H9 (cell line): ENCODE results near the gene SMAD3. TPM values are rescaled to one million over a fixed set of nuclear protein-coding genes. Genes with fewer than 3 reads are reported as not detected.
A peak's percentile ranks its signal among the peaks of the same experiment; 100 is the strongest.

Source experiments
- DNase-seq: peaks from one replicate; pipeline ENCODE4 v3.0.0-alpha.2; 2017
- H2AFZ ChIP-seq: one replicate; pipeline ENCODE4 v1.6.1; 2013; ENCODE audit warnings: mild to moderate bottlenecking, low read length, control low read depth, moderate library complexity
- H2AK5ac ChIP-seq: 2 replicates; pipeline ENCODE4 v1.6.1; 2013; ENCODE audit warnings: low read length, control low read depth, mixed read lengths; ENCODE audit not compliant: insufficient read length
- H2BK120ac ChIP-seq: one replicate; pipeline ENCODE4 v1.6.1; 2013; ENCODE audit warnings: low read depth, mild to moderate bottlenecking, low read length, control low read depth, inconsistent platforms; ENCODE audit not compliant: poor library complexity, severe bottlenecking
- H2BK12ac ChIP-seq: 2 replicates; pipeline ENCODE4 v1.6.1; 2013; ENCODE audit warnings: low read length, control low read depth, mixed read lengths, low read depth; ENCODE audit not compliant: insufficient read length
- H2BK15ac ChIP-seq: 2 replicates; pipeline ENCODE4 v1.6.1; 2013; ENCODE audit warnings: low read depth, low read length, control low read depth
- H2BK20ac ChIP-seq: one replicate; pipeline ENCODE4 v1.6.1; 2013; ENCODE audit warnings: low read depth, mild to moderate bottlenecking, low read length, control low read depth, inconsistent platforms; ENCODE audit not compliant: poor library complexity, severe bottlenecking
- H2BK5ac ChIP-seq: 2 replicates; pipeline ENCODE4 v1.6.1; 2013; ENCODE audit warnings: low read length, control low read depth, mixed read lengths; ENCODE audit not compliant: insufficient read length
- H3K14ac ChIP-seq: 2 replicates; pipeline ENCODE4 v1.6.1; 2013; ENCODE audit warnings: low read length, control low read depth; ENCODE audit not compliant: insufficient read depth
- H3K18ac ChIP-seq: 2 replicates; pipeline ENCODE4 v1.6.1; 2013; ENCODE audit warnings: low read depth, mild to moderate bottlenecking, mixed read lengths, low read length, control low read depth; ENCODE audit not compliant: insufficient read length
- H3K23ac ChIP-seq: 2 replicates; pipeline ENCODE4 v1.6.1; 2013; ENCODE audit warnings: low read length, control low read depth, mixed read lengths, low read depth; ENCODE audit not compliant: insufficient read length
- H3K23me2 ChIP-seq: 2 replicates; pipeline ENCODE4 v1.6.1; 2013; ENCODE audit warnings: low read depth, mild to moderate bottlenecking, mixed read lengths, low read length, control low read depth; ENCODE audit not compliant: insufficient read length, poor library complexity, severe bottlenecking
- H3K27ac ChIP-seq: 2 replicates; pipeline ENCODE4 v1.5.1; 2013; ENCODE audit warnings: low read length, control low read depth, mixed read lengths, low read depth; ENCODE audit not compliant: insufficient read length
- H3K27me3 ChIP-seq: 2 replicates; pipeline ENCODE4 v1.6.1; 2013; ENCODE audit warnings: low read length, control low read depth, inconsistent platforms; ENCODE audit not compliant: insufficient read depth
- H3K4ac ChIP-seq: 2 replicates; pipeline ENCODE4 v1.6.1; 2013; ENCODE audit warnings: low read depth, mild to moderate bottlenecking, control low read depth, inconsistent platforms, low read length, moderate library complexity
- H3K4me1 ChIP-seq: 2 replicates; pipeline ENCODE4 v1.6.1; 2013; ENCODE audit warnings: low read length, control low read depth, inconsistent platforms; ENCODE audit not compliant: insufficient read depth
- H3K4me2 ChIP-seq: 2 replicates; pipeline ENCODE4 v1.6.1; 2013; ENCODE audit warnings: low read length, control low read depth, mixed read lengths; ENCODE audit not compliant: insufficient read length, insufficient read depth
- H3K56ac ChIP-seq: 2 replicates; pipeline ENCODE4 v1.6.1; 2013; ENCODE audit warnings: low read depth, mild to moderate bottlenecking, mixed read lengths, low read length, control low read depth; ENCODE audit not compliant: insufficient read length
- H3K79me1 ChIP-seq: 2 replicates; pipeline ENCODE4 v1.6.1; 2013; ENCODE audit warnings: low read depth, mild to moderate bottlenecking, moderate library complexity, low read length, control low read depth, inconsistent platforms; ENCODE audit not compliant: insufficient read depth, poor library complexity, severe bottlenecking
- H3K79me2 ChIP-seq: 2 replicates; pipeline ENCODE4 v1.6.1; 2013; ENCODE audit warnings: low read length, control low read depth, inconsistent platforms; ENCODE audit not compliant: insufficient read depth
- H3K9ac ChIP-seq: 2 replicates; pipeline ENCODE4 v1.6.1; 2013; ENCODE audit warnings: low read length, control low read depth, mixed read lengths; ENCODE audit not compliant: insufficient read length; ENCODE audit errors: extremely low read depth
- H3K9me3 ChIP-seq: one replicate; pipeline ENCODE4 v1.6.1; 2013; ENCODE audit warnings: low read depth, low read length, inconsistent platforms; ENCODE audit not compliant: control insufficient read depth
- H3T11ph ChIP-seq: one replicate; pipeline ENCODE4 v1.6.1; 2013; ENCODE audit warnings: mild to moderate bottlenecking, low read length, control low read depth, inconsistent platforms
- H4K20me1 ChIP-seq: one replicate; pipeline ENCODE4 v1.6.1; 2013; ENCODE audit not compliant: control insufficient read depth, insufficient read length, insufficient read depth
- H4K5ac ChIP-seq: 2 replicates; pipeline ENCODE4 v1.6.1; 2013; ENCODE audit warnings: low read depth, mild to moderate bottlenecking, mixed read lengths, low read length, control low read depth; ENCODE audit not compliant: insufficient read length
- H4K8ac ChIP-seq: replicated peaks from 2 replicates; pipeline ENCODE4 v1.6.1; 2013; ENCODE audit warnings: low read length, control low read depth, mixed read lengths, low read depth; ENCODE audit not compliant: insufficient read length
- H4K91ac ChIP-seq: 2 replicates; pipeline ENCODE4 v1.6.1; 2013; ENCODE audit warnings: low read depth, mild to moderate bottlenecking, moderate library complexity, mixed read lengths, low read length, control low read depth; ENCODE audit not compliant: insufficient read length
- H3K27ac Mint-ChIP-seq, 3 experiments: 2 replicates in 2 of 3; 3 replicates in 1 of 3; pipeline ENCODE4 v1.8.0; 2020 to 2021; ENCODE audit warnings: mixed read lengths in 3 of 3, mild to moderate bottlenecking in 1 of 3, moderate library complexity in 1 of 3
- H3K27me3 Mint-ChIP-seq: 2 replicates; pipeline ENCODE4 v1.8.0; 2021; ENCODE audit warnings: low read depth, mild to moderate bottlenecking, moderate library complexity, mixed read lengths
- H3K36me3 Mint-ChIP-seq, 3 experiments: 2 replicates in 2 of 3; 3 replicates in 1 of 3; pipeline ENCODE4 v1.8.0; 2020 to 2021; ENCODE audit warnings: low read depth in 3 of 3, mixed read lengths in 3 of 3; ENCODE audit not compliant: insufficient read depth in 1 of 3
- H3K4me1 Mint-ChIP-seq, 2 experiments: 2 replicates each; pipeline ENCODE4 v1.8.0; 2020; ENCODE audit warnings: mixed read lengths in 2 of 2
- H3K4me3 Mint-ChIP-seq, 2 experiments: 2 replicates in 1 of 2; 3 replicates in 1 of 2; pipeline ENCODE4 v1.8.0; 2020 to 2021; ENCODE audit warnings: mild to moderate bottlenecking in 2 of 2, mixed read lengths in 2 of 2, moderate library complexity in 1 of 2
- H3K9me3 Mint-ChIP-seq, 2 experiments: 2 replicates in 1 of 2; 3 replicates in 1 of 2; pipeline ENCODE4 v1.8.0; 2020; ENCODE audit warnings: mild to moderate bottlenecking in 2 of 2, mixed read lengths in 2 of 2, moderate library complexity in 1 of 2
- WGBS: extraction: QIAGEN DNeasy Blood & Tissue Kit; methylation state at CpG from one replicate; pipeline ENCODE4 v1.1.7; 2013; ENCODE audit warnings: missing lambda C conversion rate, low lambda C conversion rate, mixed read lengths; ENCODE audit not compliant: insufficient read length; ENCODE audit errors: extremely low coverage; 5-methylcytosine and 5-hydroxymethylcytosine counted together
- total RNA-seq: library from RNA; stranded (reverse); gene quantifications from 2 replicates; pipeline ENCODE4 v1.2.1, GENCODE V29; 2021
- TF ChIP-seq, protein P1 (sequence below): fragments of 200-600 bp; sonication (generic); conservative IDR thresholded peaks from 3 replicates; pipeline ENCODE4 v1.8.0; 2021; ENCODE audit warnings: antibody characterized with exemption, mild to moderate bottlenecking

The SMAD3 gene
- total RNA-seq, 1 experiment from 2014 or later = 26.7 TPM

DNA sequence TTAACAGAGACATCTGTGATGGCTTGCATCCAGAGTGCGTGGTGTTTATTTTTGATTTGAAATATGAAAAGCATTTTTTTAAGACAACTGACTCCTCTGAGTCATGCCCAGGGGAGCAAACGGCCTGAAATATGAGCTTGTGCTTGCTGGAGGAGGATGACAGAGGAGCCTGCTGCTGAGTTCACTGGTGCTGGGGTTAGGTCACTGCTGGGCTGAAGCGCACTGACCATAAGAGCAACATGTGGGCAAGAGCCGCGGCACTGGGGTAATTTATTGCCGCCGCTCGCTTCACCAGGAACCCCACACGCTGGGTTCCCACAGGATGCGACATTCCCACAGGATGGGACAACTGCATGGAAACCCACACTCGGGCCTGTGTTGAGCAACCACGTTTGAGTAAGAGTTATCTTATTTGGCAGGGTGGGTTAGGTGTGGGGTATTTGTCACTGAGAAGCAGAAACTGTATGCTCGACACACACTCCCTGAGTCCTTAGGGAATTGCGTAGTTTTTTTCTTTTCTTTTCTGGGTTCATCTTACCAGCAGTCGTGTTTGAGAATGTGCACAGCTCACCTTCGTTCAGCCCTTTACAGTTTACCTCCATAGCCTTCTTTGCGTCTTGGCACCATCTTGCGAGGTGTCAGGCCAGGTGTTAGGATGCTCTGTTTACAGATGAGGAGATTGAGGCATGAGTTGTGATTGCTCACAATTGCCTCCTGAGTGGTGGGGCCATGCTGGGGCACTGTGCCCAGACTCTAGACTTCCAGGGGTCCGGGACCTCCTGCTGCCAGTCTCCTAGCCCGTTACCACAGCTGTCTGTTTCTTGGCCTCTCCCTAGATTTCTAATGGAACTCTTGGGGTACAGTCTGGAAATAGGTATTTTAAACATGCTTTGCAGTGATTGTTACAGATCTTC lies 60.4 kb downstream of the SMAD3 start:
- no peak overlapping the region for H3K27ac ChIP-seq
- no peak overlapping the region for H2BK20ac ChIP-seq
- H3T11ph ChIP-seq = no peak overlapping the region
- no peak overlapping the region for H3K56ac ChIP-seq
- no peak overlapping the region for H2BK5ac ChIP-seq
- H3K27ac Mint-ChIP-seq = peak overlapping the region; percentile 46 to 72 (median 68); a peak in 3 of 7 replicates
- H3K4me1 ChIP-seq = peaks cover 2% of the 10 kb centered on the region; the same call in 1 of the 2 replicates
- H3K4me1 Mint-ChIP-seq = peaks cover 27 to 30% of the 10 kb centered on the region in 2 experiments
- no peaks in the 10 kb centered on the region for H3K27me3 Mint-ChIP-seq
- no peak for DNase-seq
- H3K36me3 Mint-ChIP-seq = peaks cover 0 to 5% (median 0%) of the 10 kb centered on the region in 3 experiments; a peak in 1 of 7 replicates
- no peak overlapping the region for H4K5ac ChIP-seq
- H3K79me2 ChIP-seq = no peaks in the 10 kb centered on the region; the same call in 1 of the 2 replicates
- H3K79me1 ChIP-seq = no peaks in the 10 kb centered on the region
- H4K8ac ChIP-seq = no peak overlapping the region
- H2BK12ac ChIP-seq = no peak overlapping the region
- no peak overlapping the region for H3K4me3 Mint-ChIP-seq
- H3K4me2 ChIP-seq = no peak overlapping the region
- no peak overlapping the region for H4K91ac ChIP-seq
- no peak overlapping the region for H3K23ac ChIP-seq
- H3K9me3 Mint-ChIP-seq = no peaks in the 10 kb centered on the region
- WGBS = no CpG with 5 or more reads among the region's 20 CpGs
- no peak overlapping the region for H3K9ac ChIP-seq
- H2BK120ac ChIP-seq = no peak overlapping the region
- H2BK15ac ChIP-seq = no peak overlapping the region
- H2AK5ac ChIP-seq = no peak overlapping the region
- H3K4ac ChIP-seq = no peak overlapping the region
- no peaks in the 10 kb centered on the region for H3K9me3 ChIP-seq
- H3K18ac ChIP-seq = no peak overlapping the region
- H3K23me2 ChIP-seq = no peaks in the 10 kb centered on the region
- TF ChIP-seq, protein P1, sequence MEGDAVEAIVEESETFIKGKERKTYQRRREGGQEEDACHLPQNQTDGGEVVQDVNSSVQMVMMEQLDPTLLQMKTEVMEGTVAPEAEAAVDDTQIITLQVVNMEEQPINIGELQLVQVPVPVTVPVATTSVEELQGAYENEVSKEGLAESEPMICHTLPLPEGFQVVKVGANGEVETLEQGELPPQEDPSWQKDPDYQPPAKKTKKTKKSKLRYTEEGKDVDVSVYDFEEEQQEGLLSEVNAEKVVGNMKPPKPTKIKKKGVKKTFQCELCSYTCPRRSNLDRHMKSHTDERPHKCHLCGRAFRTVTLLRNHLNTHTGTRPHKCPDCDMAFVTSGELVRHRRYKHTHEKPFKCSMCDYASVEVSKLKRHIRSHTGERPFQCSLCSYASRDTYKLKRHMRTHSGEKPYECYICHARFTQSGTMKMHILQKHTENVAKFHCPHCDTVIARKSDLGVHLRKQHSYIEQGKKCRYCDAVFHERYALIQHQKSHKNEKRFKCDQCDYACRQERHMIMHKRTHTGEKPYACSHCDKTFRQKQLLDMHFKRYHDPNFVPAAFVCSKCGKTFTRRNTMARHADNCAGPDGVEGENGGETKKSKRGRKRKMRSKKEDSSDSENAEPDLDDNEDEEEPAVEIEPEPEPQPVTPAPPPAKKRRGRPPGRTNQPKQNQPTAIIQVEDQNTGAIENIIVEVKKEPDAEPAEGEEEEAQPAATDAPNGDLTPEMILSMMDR = no peak
- H3K27me3 ChIP-seq = no peaks in the 10 kb centered on the region
- H2AFZ ChIP-seq = no peak overlapping the region
- no peaks in the 10 kb centered on the region for H4K20me1 ChIP-seq
- no peak overlapping the region for H3K14ac ChIP-seq
